IMR-90 (cell line): ENCODE measurements around the gene TRIM44. TPM values are rescaled to one million over a fixed set of nuclear protein-coding genes. Genes with fewer than 3 reads are reported as not detected.

Source experiments
- ATAC-seq: fragments of 200-7000 bp; cut with Tn5 transposase; 2 replicates; pipeline ENCODE4 v1.9.1; 2020; ENCODE audit warnings: low read depth, mild to moderate bottlenecking, moderate library complexity
- BruUV-seq: library from RNA; stranded (reverse); fragments of 400-500 nt; replicated peaks from 2 replicates; lab custom pipeline; 2021; lab: Mats Ljungman, UMichigan
- CTCF ChIA-PET: fragments of 300-600 bp; formaldehyde crosslinking; extraction: SDS; loops from one replicate; lab custom pipeline; 2021; ENCODE audit warnings: antibody characterized with exemption; lab: Yijun Ruan, JAX
- POLR2A ChIA-PET: fragments of 300-600 bp; sonication (Branson Sonifier 250); formaldehyde crosslinking; loops from one replicate; lab custom pipeline; 2022; ENCODE audit warnings: antibody characterized with exemption; ENCODE audit not compliant: unreplicated experiment; lab: Charles Lee
- DNase-seq: peaks from one replicate; pipeline ENCODE4 v3.0.0; 2013
- H2AFZ ChIP-seq: replicated peaks from 2 replicates; pipeline ENCODE3; 2013; ENCODE audit warnings: low read length, mild to moderate bottlenecking; ENCODE audit not compliant: poor library complexity
- H2AK5ac ChIP-seq: 2 replicates; pipeline ENCODE4 v1.6.1; 2013; ENCODE audit warnings: low read depth, low read length, inconsistent platforms
- H2AK9ac ChIP-seq: replicated peaks from 2 replicates; pipeline ENCODE3; 2013; ENCODE audit warnings: mild to moderate bottlenecking, low read depth, low read length, moderate library complexity; ENCODE audit not compliant: poor library complexity
- H2BK120ac ChIP-seq: 2 replicates; pipeline ENCODE4 v1.6.1; 2013; ENCODE audit warnings: low read depth, low read length, inconsistent platforms
- H2BK15ac ChIP-seq: 3 replicates; pipeline ENCODE4 v1.6.1; 2013; ENCODE audit warnings: low read depth, low read length, inconsistent platforms
- H2BK20ac ChIP-seq: 2 replicates; pipeline ENCODE4 v1.6.1; 2013; ENCODE audit warnings: low read depth, mild to moderate bottlenecking, inconsistent platforms, low read length, moderate library complexity
- H2BK5ac ChIP-seq: 2 replicates; pipeline ENCODE4 v1.6.1; 2013; ENCODE audit warnings: mild to moderate bottlenecking, low read depth, low read length, inconsistent platforms; ENCODE audit not compliant: poor library complexity, severe bottlenecking
- H3K14ac ChIP-seq: replicated peaks from 2 replicates; pipeline ENCODE4 v1.6.1; 2013; ENCODE audit warnings: low read depth, low read length, inconsistent platforms
- H3K18ac ChIP-seq: 2 replicates; pipeline ENCODE4 v1.6.1; 2013; ENCODE audit warnings: low read depth, low read length, control low read depth
- H3K23ac ChIP-seq: 2 replicates; pipeline ENCODE4 v1.6.1; 2013; ENCODE audit warnings: low read depth, low read length, inconsistent platforms
- H3K27ac ChIP-seq: 2 replicates; pipeline ENCODE4 v1.5.1; 2013; ENCODE audit warnings: mild to moderate bottlenecking, control low read depth, low read length; ENCODE audit not compliant: insufficient read depth
- H3K27me3 ChIP-seq: 2 replicates; pipeline ENCODE4 v1.6.1; 2013; ENCODE audit warnings: low read length; ENCODE audit not compliant: control insufficient read depth, insufficient read depth
- H3K36me3 ChIP-seq: 2 replicates; pipeline ENCODE4 v1.6.1; 2013; ENCODE audit warnings: low read length, mixed read lengths; ENCODE audit not compliant: control insufficient read depth, insufficient read depth
- H3K4ac ChIP-seq: 2 replicates; pipeline ENCODE4 v1.6.1; 2013; ENCODE audit warnings: low read depth, low read length, inconsistent platforms
- H3K4me1 ChIP-seq: 2 replicates; pipeline ENCODE4 v1.6.1; 2013; ENCODE audit warnings: low read length, mixed read lengths; ENCODE audit not compliant: control insufficient read depth, insufficient read depth
- H3K4me2 ChIP-seq: 2 replicates; pipeline ENCODE4 v1.6.1; 2013; ENCODE audit warnings: low read depth, mild to moderate bottlenecking, control low read depth, low read length, moderate library complexity
- H3K4me3 ChIP-seq: 2 replicates; pipeline ENCODE4 v1.5.1; 2013; ENCODE audit warnings: low read depth, mild to moderate bottlenecking, control low read depth, low read length, moderate library complexity; ENCODE audit not compliant: insufficient read depth
- H3K56ac ChIP-seq: 2 replicates; pipeline ENCODE4 v1.6.1; 2013; ENCODE audit warnings: low read length, inconsistent platforms; ENCODE audit not compliant: insufficient read depth; ENCODE audit errors: extremely low read depth
- H3K79me1 ChIP-seq, 2 experiments: 2 replicates each; pipeline ENCODE4 v1.6.1; 2013; ENCODE audit warnings: low read length in 2 of 2, inconsistent platforms in 1 of 2, low read depth in 1 of 2
- H3K9ac ChIP-seq: 2 replicates; pipeline ENCODE4 v1.6.1; 2013; ENCODE audit warnings: low read depth, low read length, control low read depth
- H3K9me1 ChIP-seq: 2 replicates; pipeline ENCODE4 v1.6.1; 2013; ENCODE audit warnings: low read length, inconsistent platforms; ENCODE audit not compliant: insufficient read depth
- H3K9me3 ChIP-seq: 2 replicates; pipeline ENCODE4 v1.6.1; 2013; ENCODE audit warnings: low read length; ENCODE audit not compliant: control insufficient read depth, insufficient read depth
- H4K20me1 ChIP-seq: 2 replicates; pipeline ENCODE4 v1.6.1; 2013; ENCODE audit warnings: low read length, inconsistent platforms; ENCODE audit not compliant: insufficient read depth
- H4K5ac ChIP-seq: 2 replicates; pipeline ENCODE4 v1.6.1; 2013; ENCODE audit warnings: mild to moderate bottlenecking, low read depth, low read length, control low read depth
- H4K8ac ChIP-seq, 2 experiments: 2 replicates each; pipeline ENCODE4 v1.6.1; 2013; ENCODE audit warnings: low read depth in 2 of 2, low read length in 2 of 2, control low read depth in 1 of 2, inconsistent platforms in 1 of 2
- H4K91ac ChIP-seq: 2 replicates; pipeline ENCODE4 v1.6.1; 2013; ENCODE audit warnings: low read depth, low read length, inconsistent platforms; ENCODE audit not compliant: insufficient read depth
- BHLHE40 ChIP-seq: fragments of 150-350 bp; IDR thresholded peaks from 2 replicates; pipeline ENCODE4 v1.6.1; 2016; ENCODE audit warnings: mild to moderate bottlenecking, low read depth, low read length
- CEBPB ChIP-seq: IDR thresholded peaks from 2 replicates; pipeline ENCODE4 v1.6.1; 2012; ENCODE audit warnings: low read depth, low read length, improper control_type of control experiment
- CHD1 ChIP-seq: IDR thresholded peaks from 2 replicates; pipeline ENCODE4 v1.6.1; 2012; ENCODE audit warnings: low read depth, low read length, improper control_type of control experiment
- CTCF ChIP-seq: conservative IDR thresholded peaks from 2 replicates; pipeline ENCODE4 v1.5.1; 2012; ENCODE audit warnings: mild to moderate bottlenecking, low read depth, low read length, improper control_type of control experiment
- FOS ChIP-seq: fragments of 150-350 bp; IDR thresholded peaks from 2 replicates; pipeline ENCODE4 v1.6.1; 2016; ENCODE audit warnings: low read depth, low read length
- MAFK ChIP-seq: IDR thresholded peaks from 2 replicates; pipeline ENCODE4 v1.6.1; 2012; ENCODE audit warnings: low read depth, low read length, improper control_type of control experiment
- MAZ ChIP-seq: IDR thresholded peaks from 2 replicates; pipeline ENCODE4 v1.6.1; 2012; ENCODE audit warnings: low read depth, mild to moderate bottlenecking, low read length, improper control_type of control experiment, moderate library complexity, borderline replicate concordance
- MXI1 ChIP-seq: IDR thresholded peaks from 2 replicates; pipeline ENCODE4 v1.6.1; 2012; ENCODE audit warnings: low read depth, mild to moderate bottlenecking, low read length, moderate library complexity, borderline replicate concordance
- NFE2L2 ChIP-seq: fragments of 150-350 bp; IDR thresholded peaks from 2 replicates; pipeline ENCODE4 v1.6.1; 2016; ENCODE audit warnings: low read depth, mild to moderate bottlenecking, low read length
- POLR2A ChIP-seq: IDR thresholded peaks from 2 replicates; pipeline ENCODE4 v1.6.1; 2012; ENCODE audit warnings: mild to moderate bottlenecking, low read depth, low read length
- RAD21 ChIP-seq: IDR thresholded peaks from 2 replicates; pipeline ENCODE4 v1.6.1; 2012; ENCODE audit warnings: low read length, improper control_type of control experiment
- RCOR1 ChIP-seq: IDR thresholded peaks from 2 replicates; pipeline ENCODE4 v1.6.1; 2012; ENCODE audit warnings: mild to moderate bottlenecking, low read length, improper control_type of control experiment; ENCODE audit not compliant: insufficient replicate concordance
- RFX5 ChIP-seq: IDR thresholded peaks from 2 replicates; pipeline ENCODE4 v1.8.0; 2012; ENCODE audit warnings: low read depth, mild to moderate bottlenecking, low read length, moderate library complexity
- SMC3 ChIP-seq: fragments of 150-350 bp; IDR thresholded peaks from 2 replicates; pipeline ENCODE4 v1.6.1; 2016; ENCODE audit warnings: low read depth, mild to moderate bottlenecking, antibody characterized with exemption, low read length, moderate library complexity
- USF2 ChIP-seq: fragments of 150-350 bp; IDR thresholded peaks from 2 replicates; pipeline ENCODE4 v1.6.1; 2017; ENCODE audit warnings: mild to moderate bottlenecking, antibody characterized with exemption, low read length, low read depth
- WGBS, 2 experiments: methylation state at CpG; one replicate each; pipeline versions ENCODE4 v1.1.5 to v1.1.7; 2013; ENCODE audit warnings: missing lambda C conversion rate in 2 of 2; ENCODE audit not compliant: insufficient read length in 1 of 2; ENCODE audit errors: extremely low coverage in 2 of 2; 5-methylcytosine and 5-hydroxymethylcytosine counted together
- dilution Hi-C: fragments of 300-500 bp; cut with HindIII; formaldehyde crosslinking; loops from one replicate; pipeline ENCODE4 v1.14.3; 2018; ENCODE audit warnings: low sequenced_read_pairs; ENCODE audit not compliant: unreplicated experiment
- in situ Hi-C: fragments of 300-500 bp; cut with MboI; formaldehyde crosslinking; loops from 3 replicates; pipeline ENCODE4 v1.14.3; 2019; ENCODE audit warnings: low sequenced_read_pairs, inconsistent platforms, mixed read lengths
- intact Hi-C: fragments of 100-400 bp; cut with micrococcal nuclease; formaldehyde crosslinking; loops from 2 replicates; pipeline ENCODE4 v1.10.0; 2022
- polyA plus RNA-seq, 3 experiments: library from polyadenylated mRNA; depleted of rRNA; stranded (reverse); fragments of >200 nt; gene quantifications; 2 replicates each; pipeline ENCODE4 v1.2.3, GENCODE V29; 2012; ENCODE audit warnings: low replicate concordance in 1 of 3
- total RNA-seq: library from RNA; depleted of rRNA; stranded (reverse); fragments of >200 nt; gene quantifications from 2 replicates; pipeline ENCODE4 v1.2.3, GENCODE V29; 2012

TRIM44 gene
- total and polyA plus RNA-seq, 2 of the 4 experiments (the other 2 are of a cell fraction), result 50.7 to 104 TPM

- H3K4me1 ChIP-seq, result no peaks in the 10 kb centered on the region
- CTCF ChIA-PET, result no interaction called here
- H3K23ac ChIP-seq, result no peak overlapping the region
- no peak overlapping the region for H2AK5ac ChIP-seq
- H3K4me3 ChIP-seq, result no peak overlapping the region
- ATAC-seq (no peak), DNase-seq (no peak)
- H2BK20ac ChIP-seq, result no peak overlapping the region
- H2AFZ ChIP-seq, result no peak overlapping the region
- no peak overlapping the region for H3K4ac ChIP-seq
- POLR2A ChIA-PET, result no interaction called here
- H2BK5ac ChIP-seq, result no peak overlapping the region
- no peak overlapping the region for H3K14ac ChIP-seq
- H4K8ac ChIP-seq, result no peak overlapping the region
- no peaks in the 10 kb centered on the region for H4K20me1 ChIP-seq
- intact Hi-C loops, result no loop called here
- TF ChIP-seq FOS (no peak), SMC3 (no peak), BHLHE40 (no peak), NFE2L2 (no peak), CHD1 (no peak), POLR2A (no peak), CEBPB (no peak), RCOR1 (no peak), MXI1 (no peak), USF2 (no peak), MAZ (no peak), MAFK (no peak), CTCF (no peak), RFX5 (no peak), RAD21 (no peak)
- no peak overlapping the region for H3K9ac ChIP-seq
- no peak overlapping the region for H3K4me2 ChIP-seq
- H3K27me3 ChIP-seq, result peaks cover 7% of the 10 kb centered on the region
- no peaks in the 10 kb centered on the region for H3K9me1 ChIP-seq
- H3K36me3 ChIP-seq, result no peaks in the 10 kb centered on the region
- H4K91ac ChIP-seq, result no peak overlapping the region
- WGBS, 2 experiments, result no CpG with 5 or more reads among the region's 4 CpGs
- in situ Hi-C loops, result no loop called here
- H2BK15ac ChIP-seq, result no peak overlapping the region
- dilution Hi-C loops, result no loop called here
- no peak overlapping the region for H3K18ac ChIP-seq
- no peak overlapping the region for H3K27ac ChIP-seq
- H4K5ac ChIP-seq, result no peak overlapping the region
- no peak overlapping the region for H2BK120ac ChIP-seq
- H3K56ac ChIP-seq, result no peak overlapping the region
- peaks cover 3% of the 10 kb centered on the region for H3K9me3 ChIP-seq
- no peaks in the 10 kb centered on the region for H3K79me1 ChIP-seq
- no peak overlapping the region for H2AK9ac ChIP-seq
- no TSS peak for BruUV-seq
Measured at GRCh38 chr11:35839368-35840161, 177.0 kb downstream of the TRIM44 start.
